ENCODE measurements around the gene MCC.

The MCC gene

GRCh38 chr5:113295111-113295539 is 193.1 kb downstream of the MCC start:
- Mint-ChIP-seq H3K4me1 (peaks cover 21% of the 10 kb centered on the region), H3K4me3 (peak overlapping the region; percentile 88 to 89), H3K9me3 (no peaks in the 10 kb centered on the region), H3K27ac (no peak overlapping the region), H3K27me3 (peaks cover 45% of the 10 kb centered on the region)
- DNase-seq (peak in 1 of 2 donors; percentile 8), ATAC-seq (no peak)

- Mint-ChIP-seq H3K27me3 (peaks cover 45% of the 10 kb centered on the region), H3K9me3 (no peaks in the 10 kb centered on the region), H3K27ac (peak overlapping the region; percentile 84 to 89), H3K4me1 (peaks cover 21% of the 10 kb centered on the region), H3K4me3 (peak overlapping the region; percentile 88 to 89)
- ATAC-seq (peak; percentile 96), DNase-seq (peak; percentile 73 to 83)
Measured at GRCh38 chr5:113294311-113295110, 193.7 kb downstream of the MCC start.

GRCh38 chr5:113293975-113294310 is 194.3 kb downstream of the MCC start:
- peak; percentile 44 for ATAC-seq
- H3K4me1 Mint-ChIP-seq: peaks cover 21% of the 10 kb centered on the region
- peaks cover 45% of the 10 kb centered on the region for H3K27me3 Mint-ChIP-seq
- peak; percentile 12 to 15 for DNase-seq
- H3K9me3 Mint-ChIP-seq: no peaks in the 10 kb centered on the region
- peak overlapping the region; percentile 22 to 89 for H3K27ac Mint-ChIP-seq
- peak overlapping the region; percentile 88 to 89 for H3K4me3 Mint-ChIP-seq

- Mint-ChIP-seq H3K27ac (peak overlapping the region in 1 of 2 donors; percentile 66), H3K4me3 (peak overlapping the region; percentile 88 to 89), H3K4me1 (peaks cover 21% of the 10 kb centered on the region), H3K27me3 (peaks cover 40% of the 10 kb centered on the region), H3K9me3 (no peaks in the 10 kb centered on the region)
- DNase-seq (no peak), ATAC-seq (no peak)
Measured at GRCh38 chr5:113293068-113293974, 194.9 kb downstream of the MCC start.

- Mint-ChIP-seq H3K27ac (no peak overlapping the region), H3K9me3 (no peaks in the 10 kb centered on the region), H3K4me3 (peak overlapping the region; percentile 88 to 89), H3K27me3 (peaks cover 32% of the 10 kb centered on the region), H3K4me1 (peaks cover 21% of the 10 kb centered on the region)
- ATAC-seq: no peak
- DNase-seq: no peak
Measured at GRCh38 chr5:113292462-113292861, 195.8 kb downstream of the MCC start.

GRCh38 chr5:113283558-113283957 is 204.7 kb downstream of the MCC start:
- ATAC-seq (no peak), DNase-seq (no peak)
- Mint-ChIP-seq H3K9me3 (no peaks in the 10 kb centered on the region), H3K4me3 (no peak overlapping the region), H3K27me3 (no peaks in the 10 kb centered on the region), H3K4me1 (peaks cover 8% of the 10 kb centered on the region), H3K27ac (no peak overlapping the region)

GRCh38 chr5:113282472-113282871 is 205.8 kb downstream of the MCC start:
- H3K27me3 Mint-ChIP-seq: no peaks in the 10 kb centered on the region
- no peaks in the 10 kb centered on the region for H3K9me3 Mint-ChIP-seq
- ATAC-seq: no peak
- H3K4me1 Mint-ChIP-seq: peaks cover 16% of the 10 kb centered on the region
- no peak overlapping the region for H3K4me3 Mint-ChIP-seq
- H3K27ac Mint-ChIP-seq: no peak overlapping the region
- no peak for DNase-seq

GRCh38 chr5:113281194-113281593 is 207.1 kb downstream of the MCC start:
- H3K4me3 Mint-ChIP-seq: no peak overlapping the region
- no peak for ATAC-seq

GRCh38 chr5:113280541-113280940 is 207.7 kb downstream of the MCC start:
- no peaks in the 10 kb centered on the region for H3K27me3 Mint-ChIP-seq
- DNase-seq (no peak), ATAC-seq (no peak)
- H3K4me3 Mint-ChIP-seq: no peak overlapping the region
- peaks cover 16% of the 10 kb centered on the region for H3K4me1 Mint-ChIP-seq
- no peaks in the 10 kb centered on the region for H3K9me3 Mint-ChIP-seq
- H3K27ac Mint-ChIP-seq: no peak overlapping the region

More at GRCh38 chr5:113281194-113281593, 207.1 kb downstream of the MCC start:
- Mint-ChIP-seq H3K9me3 (no peaks in the 10 kb centered on the region), H3K27me3 (no peaks in the 10 kb centered on the region), H3K4me1 (peaks cover 16% of the 10 kb centered on the region), H3K27ac (no peak overlapping the region)
- no peak for DNase-seq

- peak; percentile 95 for ATAC-seq
- no peaks in the 10 kb centered on the region for H3K27me3 Mint-ChIP-seq
- no peaks in the 10 kb centered on the region for H3K9me3 Mint-ChIP-seq
- H3K4me3 Mint-ChIP-seq: no peak overlapping the region
- no peak overlapping the region for H3K27ac Mint-ChIP-seq
- DNase-seq: peak in 1 of 2 donors; percentile 48
- H3K4me1 Mint-ChIP-seq: peaks cover 22% of the 10 kb centered on the region
Measured at GRCh38 chr5:113278976-113279375, 209.3 kb downstream of the MCC start.

GRCh38 chr5:113276493-113276892 is 211.8 kb downstream of the MCC start:
- no peak for ATAC-seq
- DNase-seq: no peak
- H3K27ac Mint-ChIP-seq: peak overlapping the region in 1 of 2 donors; percentile 67
- H3K27me3 Mint-ChIP-seq: no peaks in the 10 kb centered on the region
- H3K4me1 Mint-ChIP-seq: peaks cover 31% of the 10 kb centered on the region
- no peak overlapping the region for H3K4me3 Mint-ChIP-seq
- no peaks in the 10 kb centered on the region for H3K9me3 Mint-ChIP-seq

GRCh38 chr5:113276001-113276400 is 212.3 kb downstream of the MCC start:
- H3K27me3 Mint-ChIP-seq: no peaks in the 10 kb centered on the region
- ATAC-seq: no peak
- peaks cover 31% of the 10 kb centered on the region for H3K4me1 Mint-ChIP-seq
- H3K27ac Mint-ChIP-seq: no peak overlapping the region
- no peak for DNase-seq
- no peak overlapping the region for H3K4me3 Mint-ChIP-seq
- no peaks in the 10 kb centered on the region for H3K9me3 Mint-ChIP-seq

GRCh38 chr5:113274836-113275414 is 213.3 kb downstream of the MCC start:
- H3K27me3 Mint-ChIP-seq: no peaks in the 10 kb centered on the region
- no peak overlapping the region for H3K4me3 Mint-ChIP-seq
- H3K9me3 Mint-ChIP-seq: no peaks in the 10 kb centered on the region
- ATAC-seq (no peak), DNase-seq (no peak)
- no peak overlapping the region for H3K27ac Mint-ChIP-seq
- H3K4me1 Mint-ChIP-seq: peaks cover 32% of the 10 kb centered on the region

GRCh38 chr5:113273948-113274347 is 214.3 kb downstream of the MCC start:
- Mint-ChIP-seq H3K4me1 (peaks cover 37% of the 10 kb centered on the region), H3K9me3 (no peaks in the 10 kb centered on the region), H3K27me3 (no peaks in the 10 kb centered on the region), H3K4me3 (peak overlapping the region; percentile 32 to 37), H3K27ac (no peak overlapping the region)
- ATAC-seq: peak; percentile 94
- peak in 1 of 2 donors; percentile 24 for DNase-seq

GRCh38 chr5:113271745-113272454 is 216.4 kb downstream of the MCC start:
- Mint-ChIP-seq H3K4me3 (no peak overlapping the region), H3K27ac (no peak overlapping the region), H3K9me3 (no peaks in the 10 kb centered on the region), H3K4me1 (peaks cover 27% of the 10 kb centered on the region), H3K27me3 (no peaks in the 10 kb centered on the region)
- DNase-seq (no peak), ATAC-seq (no peak)
